ENCODE results near the gene NDUFS1.

GRCh38 chr2:206125901-206126300 is 33.3 kb downstream of the NDUFS1 start:
- TF ChIP-seq POLR2A (IDR thresholded peaks at IDR 0.05; ENCODE audit: low read depth, low read length), result no peak
- no peak for TF ChIP-seq CTCF (conservative IDR thresholded peaks at IDR 0.05; ENCODE audit: low read depth, low read length)
- TF ChIP-seq MXI1 (IDR thresholded peaks at IDR 0.05; ENCODE audit: borderline replicate concordance, low read depth, low read length), result no peak
- no peak for TF ChIP-seq BHLHE40 (IDR thresholded peaks at IDR 0.05; ENCODE audit: low read depth, low read length)
- no peak for TF ChIP-seq RAD21 (IDR thresholded peaks at IDR 0.05; ENCODE audit: low read length)
- TF ChIP-seq RFX5 (IDR thresholded peaks at IDR 0.05; ENCODE audit: low read depth, low read length), result no peak
- TF ChIP-seq SMC3 (IDR thresholded peaks at IDR 0.05; ENCODE audit: low read depth, low read length), result no peak
- no peak for TF ChIP-seq USF2 (IDR thresholded peaks at IDR 0.05; ENCODE audit: low read depth, low read length)

Measured in IMR-90 (cell line).